ENCODE data around the gene PARD6A. TPM values are rescaled to one million over a fixed set of nuclear protein-coding genes. Genes with fewer than 3 reads are reported as not detected.

PARD6A gene
- total and polyA plus RNA-seq, 2 of the 4 experiments (the other 2 are of a cell fraction): 0.36 to 0.55 TPM

- in situ Hi-C loops (cut with MboI; ENCODE audit: low sequenced_read_pairs): loop anchor here (10.0 kb wide), 1 partner anchor 138 kb away; the partner anchor contains the start of gene RIPOR1
Measured at GRCh38 chr16:67662653-67663010, 1.9 kb downstream of the PARD6A start.

More at GRCh38 chr16:67662653-67663010, 1.9 kb downstream of the PARD6A start:
- Histone ChIP-seq H2BK15ac (ENCODE audit: low read depth, low read length) (no peak overlapping the region), H3K4me3 (ENCODE audit: insufficient read depth, low read depth, low read length) (no peak overlapping the region), H2AFZ (replicated peaks; ENCODE audit: low read length, poor library complexity) (no peak overlapping the region), H3K27ac (ENCODE audit: insufficient read depth, low read length) (no peak overlapping the region), H2BK120ac (ENCODE audit: low read depth, low read length) (no peak overlapping the region), H3K56ac (ENCODE audit: extremely low read depth, insufficient read depth, low read length) (no peak overlapping the region), H4K91ac (ENCODE audit: insufficient read depth, low read depth, low read length) (no peak overlapping the region), H3K4me1 (ENCODE audit: control insufficient read depth, insufficient read depth, low read length) (peaks cover 17% of the 10 kb centered on the region), H3K18ac (ENCODE audit: low read depth, low read length) (no peak overlapping the region), H3K79me1 (ENCODE audit: low read depth in 1 of 2, low read length in 2 of 2) (peaks cover 11 to 32% of the 10 kb centered on the region in 2 experiments), H4K8ac (ENCODE audit: low read depth in 2 of 2, low read length in 2 of 2) (no peak overlapping the region), H3K4me2 (ENCODE audit: low read depth, low read length) (no peak overlapping the region), H3K9ac (ENCODE audit: low read depth, low read length) (no peak overlapping the region), H3K23ac (ENCODE audit: low read depth, low read length) (no peak overlapping the region), H2BK20ac (ENCODE audit: low read depth, low read length) (no peak overlapping the region), H2AK5ac (ENCODE audit: low read depth, low read length) (no peak overlapping the region), H3K14ac (replicated peaks; ENCODE audit: low read depth, low read length) (no peak overlapping the region), H3K9me3 (ENCODE audit: control insufficient read depth, insufficient read depth, low read length) (no peaks in the 10 kb centered on the region), H4K20me1 (ENCODE audit: insufficient read depth, low read length) (peaks cover 5% of the 10 kb centered on the region), H3K36me3 (ENCODE audit: control insufficient read depth, insufficient read depth, low read length) (peaks cover 3% of the 10 kb centered on the region; the same call in 1 of the 2 replicates), H2BK5ac (ENCODE audit: low read depth, low read length, poor library complexity, severe bottlenecking) (no peak overlapping the region), H4K5ac (ENCODE audit: low read depth, low read length) (no peak overlapping the region), H3K9me1 (ENCODE audit: insufficient read depth, low read length) (peaks cover 4% of the 10 kb centered on the region), H3K27me3 (ENCODE audit: control insufficient read depth, insufficient read depth, low read length) (no peaks in the 10 kb centered on the region), H3K4ac (ENCODE audit: low read depth, low read length) (no peak overlapping the region), H2AK9ac (replicated peaks; ENCODE audit: low read depth, low read length, poor library complexity) (no peak overlapping the region)
- CTCF ChIA-PET: no interaction called here
- no TSS peak for BruUV-seq (replicated peaks)
- dilution Hi-C loops (cut with HindIII; ENCODE audit: low sequenced_read_pairs, unreplicated experiment): no loop called here
- POLR2A ChIA-PET (ENCODE audit: unreplicated experiment): no interaction called here
- TF ChIP-seq CEBPB (IDR thresholded peaks at IDR 0.05; ENCODE audit: low read depth, low read length): no peak
- TF ChIP-seq MAFK (IDR thresholded peaks at IDR 0.05; ENCODE audit: low read depth, low read length): no peak
- intact Hi-C loops (cut with micrococcal nuclease): no loop called here
- DNase-seq (no peak), ATAC-seq (ENCODE audit: low read depth) (no peak)

Data from IMR-90 (cell line).